Esophagus (tissue), 2 donors: ENCODE results near the gene GLE1. TPM values are rescaled to one million over a fixed set of nuclear protein-coding genes. Genes with fewer than 3 reads are reported as not detected.
A peak's percentile ranks its signal among the peaks of the same experiment; 100 is the strongest.
"Not testable (repeated sequence)": the region's sequence is repeated elsewhere in the genome, so short reads cannot be mapped to it uniquely, and the experiment has no call there.

Experiments
- H3K27ac ChIP-seq, 2 donors: one replicate each; pipeline ENCODE4 v1.5.1; 2013; ENCODE audit warnings: low read depth in 2 of 2, mild to moderate bottlenecking in 2 of 2, inconsistent platforms in 1 of 2, low read length in 1 of 2, moderate library complexity in 1 of 2
- H3K27me3 ChIP-seq, 2 donors: one replicate each; pipeline ENCODE4 v1.6.1; 2013; ENCODE audit warnings: low read length in 2 of 2, control low read depth in 1 of 2, mild to moderate bottlenecking in 1 of 2; ENCODE audit not compliant: insufficient read depth in 2 of 2, control insufficient read depth in 1 of 2
- H3K36me3 ChIP-seq, 2 donors: one replicate each; pipeline ENCODE4 v1.6.1; 2013; ENCODE audit warnings: low read length in 1 of 2; ENCODE audit not compliant: control insufficient read depth in 2 of 2, insufficient read depth in 2 of 2
- H3K4me1 ChIP-seq, 2 donors: one replicate each; pipeline ENCODE4 v1.6.1; 2013; ENCODE audit warnings: low read length in 1 of 2; ENCODE audit not compliant: control insufficient read depth in 2 of 2, insufficient read depth in 2 of 2
- H3K4me3 ChIP-seq, 2 donors: one replicate each; pipeline ENCODE4 v1.5.1; 2013; ENCODE audit warnings: low read length in 2 of 2, mild to moderate bottlenecking in 2 of 2, low read depth in 1 of 2, moderate library complexity in 1 of 2
- H3K9me3 ChIP-seq, 2 donors: one replicate each; pipeline ENCODE4 v1.6.1; 2013; ENCODE audit warnings: mild to moderate bottlenecking in 2 of 2, low read depth in 1 of 2, low read length in 1 of 2, moderate library complexity in 1 of 2; ENCODE audit not compliant: control insufficient read depth in 2 of 2, insufficient read depth in 1 of 2
- WGBS, 2 donors: extraction: QIAGEN DNeasy Blood & Tissue Kit; methylation state at CpG; one replicate each; pipeline ENCODE4 v1.1.7; 2013; 5-methylcytosine and 5-hydroxymethylcytosine counted together
- polyA plus RNA-seq, 2 donors: library from polyadenylated mRNA; stranded (reverse); fragments of 200-250 nt; gene quantifications; one replicate each; pipeline ENCODE4 v1.2.3, GENCODE V29; 2013
- donor health status: healthy with polysubstance abuse.
- donor health status: Bipolar disorder and iron deficiency.

GLE1 gene
- polyA plus RNA-seq, 2 donors: 9.5 to 12.8 TPM

- H3K9me3 ChIP-seq: no peaks in the 10 kb centered on the region
- H3K4me1 ChIP-seq: peaks cover 0 to 1% of the 10 kb centered on the region in 2 donors
- peaks cover 0 to 10% of the 10 kb centered on the region in 2 donors for H3K36me3 ChIP-seq
- H3K27me3 ChIP-seq: no peaks in the 10 kb centered on the region
- H3K27ac ChIP-seq: peak overlapping the region in 1 of 2 donors; percentile 94
- H3K4me3 ChIP-seq: peak overlapping the region; percentile 85 to 92
- 21 to 24% methylated on average over 6 of the region's 6 CpGs for WGBS, 2 donors
Observed at GRCh38 chr9:128505414-128505765, 871 bp downstream of the GLE1 start.

GRCh38 chr9:128505906-128506305 lies 1.4 kb downstream of the GLE1 start:
- not testable (repeated sequence) for H3K27ac ChIP-seq, H3K9me3 ChIP-seq, H3K4me1 ChIP-seq, H3K27me3 ChIP-seq
- H3K4me3 ChIP-seq: peak overlapping the region in 1 of 2 donors; percentile 85
- peaks cover 0 to 10% of the 10 kb centered on the region in 2 donors for H3K36me3 ChIP-seq
- WGBS, 2 donors: 76 to 87% methylated on average over 12 of the region's 12 CpGs

GRCh38 chr9:128512820-128513219 lies 8.3 kb downstream of the GLE1 start:
- Histone ChIP-seq H3K4me3 (no peak overlapping the region), H3K27me3 (no peaks in the 10 kb centered on the region), H3K27ac (no peak overlapping the region), H3K4me1 (no peaks in the 10 kb centered on the region), H3K9me3 (no peaks in the 10 kb centered on the region), H3K36me3 (peaks cover 3 to 13% of the 10 kb centered on the region in 2 donors)
- 95 to 96% methylated on average over 9 of the region's 9 CpGs for WGBS, 2 donors

- H3K9me3 ChIP-seq: no peaks in the 10 kb centered on the region
- H3K4me1 ChIP-seq: peaks cover 0 to 2% of the 10 kb centered on the region in 2 donors
- 91 to 94% methylated on average over 6 of the region's 6 CpGs for WGBS, 2 donors
- H3K27me3 ChIP-seq: no peaks in the 10 kb centered on the region
- peaks cover 7 to 15% of the 10 kb centered on the region in 2 donors for H3K36me3 ChIP-seq
- H3K27ac ChIP-seq: no peak overlapping the region
- H3K4me3 ChIP-seq: no peak overlapping the region
Observed at GRCh38 chr9:128521956-128522355, 17.4 kb downstream of the GLE1 start.

GRCh38 chr9:128523199-128523925 lies 18.8 kb downstream of the GLE1 start:
- no peaks in the 10 kb centered on the region for H3K9me3 ChIP-seq
- H3K36me3 ChIP-seq: peaks cover 14 to 17% of the 10 kb centered on the region in 2 donors
- no peaks in the 10 kb centered on the region for H3K27me3 ChIP-seq
- H3K27ac ChIP-seq: peak overlapping the region in 1 of 2 donors; percentile 22
- H3K4me1 ChIP-seq: peaks cover 0 to 2% of the 10 kb centered on the region in 2 donors
- H3K4me3 ChIP-seq: no peak overlapping the region
- 33 to 43% methylated on average over 13 of the region's 13 CpGs for WGBS, 2 donors

GRCh38 chr9:128526720-128527119 lies 22.2 kb downstream of the GLE1 start:
- H3K4me3 ChIP-seq: no peak overlapping the region
- no peaks in the 10 kb centered on the region for H3K9me3 ChIP-seq
- H3K27me3 ChIP-seq: no peaks in the 10 kb centered on the region
- H3K27ac ChIP-seq: no peak overlapping the region
- peaks cover 0 to 2% of the 10 kb centered on the region in 2 donors for H3K4me1 ChIP-seq
- H3K36me3 ChIP-seq: peaks cover 10 to 27% of the 10 kb centered on the region in 2 donors
- WGBS, 2 donors: 63 to 80% methylated on average over 2 of the region's 2 CpGs

- H3K36me3 ChIP-seq: peaks cover 7 to 28% of the 10 kb centered on the region in 2 donors
- H3K4me3 ChIP-seq: no peak overlapping the region
- 82 to 84% methylated on average over 15 of the region's 15 CpGs for WGBS, 2 donors
- H3K4me1 ChIP-seq: no peaks in the 10 kb centered on the region
- H3K27me3 ChIP-seq: no peaks in the 10 kb centered on the region
- H3K9me3 ChIP-seq: no peaks in the 10 kb centered on the region
- H3K27ac ChIP-seq: peak overlapping the region in 1 of 2 donors; percentile 24
Observed at GRCh38 chr9:128528445-128529160, 24.1 kb downstream of the GLE1 start.

GRCh38 chr9:128529191-128529590 lies 24.7 kb downstream of the GLE1 start:
- peaks cover 6 to 30% of the 10 kb centered on the region in 2 donors for H3K36me3 ChIP-seq
- no peaks in the 10 kb centered on the region for H3K4me1 ChIP-seq
- no peaks in the 10 kb centered on the region for H3K9me3 ChIP-seq
- H3K27ac ChIP-seq: no peak overlapping the region
- H3K4me3 ChIP-seq: no peak overlapping the region
- 77 to 78% methylated on average over 4 of the region's 4 CpGs for WGBS, 2 donors
- H3K27me3 ChIP-seq: no peaks in the 10 kb centered on the region

- no peak overlapping the region for H3K27ac ChIP-seq
- no peak overlapping the region for H3K4me3 ChIP-seq
- no peaks in the 10 kb centered on the region for H3K9me3 ChIP-seq
- 91 to 92% methylated on average over 4 of the region's 4 CpGs for WGBS, 2 donors
- H3K27me3 ChIP-seq: no peaks in the 10 kb centered on the region
- peaks cover under 1 to 22% of the 10 kb centered on the region in 2 donors for H3K36me3 ChIP-seq
- no peaks in the 10 kb centered on the region for H3K4me1 ChIP-seq
Observed at GRCh38 chr9:128532581-128532980, 28.1 kb downstream of the GLE1 start.
